Measurements from ENCODE around the gene NTN4.

GRCh38 chr12:95804291-95804690 is 13.7 kb upstream of the NTN4 start:
- TF ChIP-seq CTCF (IDR thresholded peaks at IDR 0.05) (no peak), POLR2A (IDR thresholded peaks at IDR 0.05) (no peak)
